GM19023 (cell line): ENCODE results near the gene HMGN2.
"Not testable (repeated sequence)": the region's sequence is repeated elsewhere in the genome, so short reads cannot be mapped to it uniquely, and the experiment has no call there.

ENCODE experiments used
- ATAC-seq: cut with Tn5 transposase; IDR thresholded peaks from one replicate; pipeline ENCODE4 v1.9.1; 2021; ENCODE audit warnings: mild to moderate bottlenecking, moderate library complexity; ENCODE audit not compliant: unreplicated experiment

HMGN2 gene

GRCh38 chr1:26476958-26477357 is 4.7 kb downstream of the HMGN2 start:
- no peak for ATAC-seq

GRCh38 chr1:26477446-26478152 is 5.4 kb downstream of the HMGN2 start:
- ATAC-seq = no peak

GRCh38 chr1:26478159-26478558 is 5.9 kb downstream of the HMGN2 start:
- no peak for ATAC-seq

- ATAC-seq = no peak
These were observed 6.7 kb downstream of the HMGN2 start for GRCh38 chr1:26478988-26479387.

GRCh38 chr1:26482921-26483320 is 10.7 kb downstream of the HMGN2 start:
- ATAC-seq = no peak

GRCh38 chr1:26483980-26484379 is 11.7 kb downstream of the HMGN2 start:
- no peak for ATAC-seq

GRCh38 chr1:26490155-26490554 is 17.9 kb downstream of the HMGN2 start:
- ATAC-seq = no peak

- ATAC-seq = no peak
These were observed 21.0 kb downstream of the HMGN2 start for GRCh38 chr1:26493267-26493666.

- no peak for ATAC-seq
These were observed 21.7 kb downstream of the HMGN2 start for GRCh38 chr1:26493938-26494337.

- ATAC-seq = no peak
These were observed 24.6 kb downstream of the HMGN2 start for GRCh38 chr1:26496861-26497260.

GRCh38 chr1:26498894-26499293 is 26.7 kb downstream of the HMGN2 start:
- ATAC-seq = no peak

- ATAC-seq = peak; percentile 70
These were observed 28.4 kb downstream of the HMGN2 start for GRCh38 chr1:26500488-26501175.

GRCh38 chr1:26510711-26511110 is 38.5 kb downstream of the HMGN2 start:
- not testable (repeated sequence) for ATAC-seq

- ATAC-seq = not testable (repeated sequence)
These were observed 43.6 kb downstream of the HMGN2 start for GRCh38 chr1:26515836-26516235.

GRCh38 chr1:26516987-26517765 is 44.9 kb downstream of the HMGN2 start:
- ATAC-seq = no peak

- ATAC-seq = no peak
These were observed 45.5 kb downstream of the HMGN2 start for GRCh38 chr1:26517766-26518049.

GRCh38 chr1:26518355-26518754 is 46.1 kb downstream of the HMGN2 start:
- no peak for ATAC-seq

GRCh38 chr1:26520339-26520738 is 48.1 kb downstream of the HMGN2 start:
- ATAC-seq = no peak

GRCh38 chr1:26521669-26522030 is 49.4 kb downstream of the HMGN2 start:
- no peak for ATAC-seq

- ATAC-seq = no peak
These were observed 49.8 kb downstream of the HMGN2 start for GRCh38 chr1:26522073-26522472.

GRCh38 chr1:26524181-26524580 is 51.9 kb downstream of the HMGN2 start:
- no peak for ATAC-seq
